ENCODE results near the gene CARTPT. TPM values are rescaled to one million over a fixed set of nuclear protein-coding genes. Genes with fewer than 3 reads are reported as not detected.

CARTPT gene
- total RNA-seq, 2 donors from 2014 or later = not detected

- H3K36me3 Mint-ChIP-seq (ENCODE audit: low read depth) = no peaks in the 10 kb centered on the region
- ATAC-seq (replicated peaks) = no peak
Measured at GRCh38 chr5:71705421-71705820, 13.7 kb upstream of the CARTPT start.

DNA sequence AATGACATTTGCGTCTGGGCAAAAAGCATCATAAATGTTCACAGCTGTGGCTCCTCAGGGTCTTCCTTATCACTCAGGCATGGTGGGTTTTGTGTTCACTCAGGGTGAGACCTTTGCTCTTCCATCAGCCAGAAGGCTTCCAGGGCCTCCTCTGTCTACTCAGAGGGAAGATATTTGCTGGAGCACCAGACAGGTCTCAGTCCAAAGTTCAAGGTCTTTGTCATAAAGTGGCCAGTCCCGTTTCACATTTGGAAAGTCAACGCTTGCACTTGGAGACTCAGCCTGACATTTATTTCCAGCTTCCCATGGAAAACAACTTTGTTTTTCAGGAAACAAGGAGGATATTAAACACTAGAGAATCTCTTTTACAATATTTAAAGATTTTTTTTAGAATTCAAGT, 12.2 kb upstream of the CARTPT start:
- ATAC-seq (replicated peaks) = no peak
- H3K4me1 Mint-ChIP-seq = no peaks in the 10 kb centered on the region
- peaks cover 15% of the 10 kb centered on the region for H3K27me3 Mint-ChIP-seq
- no peaks in the 10 kb centered on the region for H3K36me3 Mint-ChIP-seq (ENCODE audit: low read depth)
- H3K27ac Mint-ChIP-seq = no peak overlapping the region
- no peak overlapping the region for H3K4me3 Mint-ChIP-seq
- no peaks in the 10 kb centered on the region for H3K9me3 Mint-ChIP-seq

More at GRCh38 chr5:71705421-71705820, 13.7 kb upstream of the CARTPT start:
- no peak overlapping the region for H3K27ac Mint-ChIP-seq
- H3K9me3 Mint-ChIP-seq = no peaks in the 10 kb centered on the region
- H3K4me1 Mint-ChIP-seq = no peaks in the 10 kb centered on the region
- H3K4me3 Mint-ChIP-seq = no peak overlapping the region
- H3K27me3 Mint-ChIP-seq = peaks cover 12% of the 10 kb centered on the region

DNA sequence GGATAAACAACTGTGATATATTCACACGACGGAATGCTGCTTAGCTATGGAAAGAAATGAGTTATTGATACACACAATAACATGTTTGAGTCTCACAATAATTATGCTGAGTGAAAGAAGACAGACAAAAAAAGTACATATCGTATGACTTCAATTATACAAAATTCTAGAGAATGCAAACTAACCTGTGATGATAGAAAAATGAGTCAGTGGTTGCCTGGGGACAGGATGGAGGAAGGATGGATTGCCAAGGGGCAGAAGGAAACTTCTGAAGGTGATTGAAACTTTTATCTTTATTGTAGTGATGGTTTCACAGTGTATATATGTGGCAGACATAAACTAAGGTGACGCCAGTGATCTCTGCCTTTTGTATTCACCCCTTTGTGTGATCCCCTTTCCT, 7.5 kb upstream of the CARTPT start:
- Mint-ChIP-seq H3K9me3 (no peaks in the 10 kb centered on the region), H3K27me3 (peaks cover 33% of the 10 kb centered on the region), H3K27ac (no peak overlapping the region), H3K4me3 (no peak overlapping the region), H3K36me3 (ENCODE audit: low read depth) (no peaks in the 10 kb centered on the region), H3K4me1 (no peaks in the 10 kb centered on the region)
- ATAC-seq (replicated peaks) = no peak

- Mint-ChIP-seq H3K27ac (no peak overlapping the region), H3K4me3 (no peak overlapping the region), H3K9me3 (no peaks in the 10 kb centered on the region), H3K4me1 (no peaks in the 10 kb centered on the region), H3K27me3 (peaks cover 58% of the 10 kb centered on the region), H3K36me3 (ENCODE audit: low read depth) (no peaks in the 10 kb centered on the region)
- no peak for ATAC-seq (replicated peaks)
Measured at GRCh38 chr5:71714911-71715310, 4.2 kb upstream of the CARTPT start.

- no peaks in the 10 kb centered on the region for H3K4me1 Mint-ChIP-seq
- peaks cover 26% of the 10 kb centered on the region for H3K27me3 Mint-ChIP-seq
- no peak overlapping the region for H3K4me3 Mint-ChIP-seq
- no peaks in the 10 kb centered on the region for H3K9me3 Mint-ChIP-seq
- ATAC-seq (replicated peaks) = no peak
- H3K36me3 Mint-ChIP-seq (ENCODE audit: low read depth) = no peaks in the 10 kb centered on the region
- H3K27ac Mint-ChIP-seq = no peak overlapping the region
Measured at GRCh38 chr5:71727978-71728377, 8.9 kb downstream of the CARTPT start.

- H3K9me3 Mint-ChIP-seq = no peaks in the 10 kb centered on the region
- H3K27me3 Mint-ChIP-seq = peaks cover 15% of the 10 kb centered on the region
- no peak for ATAC-seq (replicated peaks)
- no peaks in the 10 kb centered on the region for H3K4me1 Mint-ChIP-seq
- H3K36me3 Mint-ChIP-seq (ENCODE audit: low read depth) = no peaks in the 10 kb centered on the region
- H3K27ac Mint-ChIP-seq = no peak overlapping the region
- H3K4me3 Mint-ChIP-seq = no peak overlapping the region
Measured at GRCh38 chr5:71731015-71731414, 11.9 kb downstream of the CARTPT start.

DNA sequence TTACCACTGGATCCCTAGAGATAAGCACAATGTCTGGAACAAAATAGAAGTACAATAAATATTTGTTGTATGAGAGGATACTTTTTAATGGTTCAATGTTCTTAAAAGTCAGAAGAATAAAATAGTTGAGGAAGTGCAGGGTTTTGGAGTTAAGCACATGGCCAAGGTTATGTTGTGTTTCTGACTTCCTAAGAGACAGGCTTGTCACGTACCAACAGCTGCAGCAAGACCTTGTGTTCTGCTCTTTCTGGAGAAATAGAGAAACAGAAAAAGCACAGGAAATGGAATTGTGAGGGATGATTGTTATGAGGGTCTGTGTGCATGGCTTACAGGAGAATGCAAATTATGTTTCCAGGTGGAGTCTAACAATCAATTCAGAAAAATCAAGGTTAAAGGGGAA, 12.9 kb downstream of the CARTPT start:
- H3K27ac Mint-ChIP-seq = no peak overlapping the region
- no peak overlapping the region for H3K4me3 Mint-ChIP-seq
- no peaks in the 10 kb centered on the region for H3K4me1 Mint-ChIP-seq
- no peaks in the 10 kb centered on the region for H3K36me3 Mint-ChIP-seq (ENCODE audit: low read depth)
- no peaks in the 10 kb centered on the region for H3K9me3 Mint-ChIP-seq
- ATAC-seq (replicated peaks) = no peak
- peaks cover 12% of the 10 kb centered on the region for H3K27me3 Mint-ChIP-seq

GRCh38 chr5:71734141-71734540, 15.1 kb downstream of the CARTPT start:
- no peaks in the 10 kb centered on the region for H3K4me1 Mint-ChIP-seq
- no peaks in the 10 kb centered on the region for H3K9me3 Mint-ChIP-seq
- no peak overlapping the region for H3K4me3 Mint-ChIP-seq
- no peak for ATAC-seq (replicated peaks)
- H3K27me3 Mint-ChIP-seq = peaks cover 6% of the 10 kb centered on the region
- no peak overlapping the region for H3K27ac Mint-ChIP-seq
- no peaks in the 10 kb centered on the region for H3K36me3 Mint-ChIP-seq (ENCODE audit: low read depth)

- no peaks in the 10 kb centered on the region for H3K36me3 Mint-ChIP-seq (ENCODE audit: low read depth)
- no peak overlapping the region for H3K4me3 Mint-ChIP-seq
Measured at GRCh38 chr5:71737931-71738539, 19.0 kb downstream of the CARTPT start.

GRCh38 chr5:71738662-71739361, 19.7 kb downstream of the CARTPT start:
- no peak for ATAC-seq (replicated peaks)
- Mint-ChIP-seq H3K4me1 (no peaks in the 10 kb centered on the region), H3K4me3 (no peak overlapping the region)

More at GRCh38 chr5:71737931-71738539, 19.0 kb downstream of the CARTPT start:
- no peak for ATAC-seq (replicated peaks)
- H3K4me1 Mint-ChIP-seq = no peaks in the 10 kb centered on the region
- H3K9me3 Mint-ChIP-seq = no peaks in the 10 kb centered on the region
- H3K27me3 Mint-ChIP-seq = peaks cover 6% of the 10 kb centered on the region
- no peak overlapping the region for H3K27ac Mint-ChIP-seq

GRCh38 chr5:71740015-71740753, 21.1 kb downstream of the CARTPT start:
- Mint-ChIP-seq H3K27ac (no peak overlapping the region), H3K36me3 (ENCODE audit: low read depth) (no peaks in the 10 kb centered on the region), H3K4me3 (no peak overlapping the region), H3K27me3 (peaks cover 10% of the 10 kb centered on the region), H3K9me3 (no peaks in the 10 kb centered on the region), H3K4me1 (no peaks in the 10 kb centered on the region)
- ATAC-seq (replicated peaks) = peak; percentile 59

More at GRCh38 chr5:71738662-71739361, 19.7 kb downstream of the CARTPT start:
- Mint-ChIP-seq H3K27me3 (peaks cover 11% of the 10 kb centered on the region), H3K9me3 (no peaks in the 10 kb centered on the region), H3K36me3 (ENCODE audit: low read depth) (no peaks in the 10 kb centered on the region), H3K27ac (no peak overlapping the region)

DNA sequence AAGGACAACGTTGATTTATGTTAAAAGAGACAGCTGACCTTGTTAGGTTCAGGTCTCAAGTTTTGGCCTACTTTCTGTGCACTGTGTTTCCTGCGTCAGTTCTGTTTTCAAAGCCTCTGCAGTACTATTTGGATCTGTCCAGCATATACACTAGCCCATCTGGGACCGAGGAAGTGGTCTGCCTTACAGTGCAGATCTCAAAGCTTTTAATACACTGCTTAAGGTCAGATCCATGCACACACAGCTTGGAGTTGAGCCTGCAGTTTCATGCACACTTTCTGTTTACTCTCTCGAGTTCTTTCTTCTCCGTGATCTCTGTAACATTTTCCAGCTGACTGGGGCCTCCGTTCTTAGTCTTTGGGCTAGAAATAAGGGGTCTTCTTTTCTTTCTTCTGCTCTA, 24.1 kb downstream of the CARTPT start:
- H3K4me1 Mint-ChIP-seq = no peaks in the 10 kb centered on the region
- peaks cover 18% of the 10 kb centered on the region for H3K27me3 Mint-ChIP-seq
- H3K27ac Mint-ChIP-seq = no peak overlapping the region
- ATAC-seq (replicated peaks) = no peak
- H3K9me3 Mint-ChIP-seq = no peaks in the 10 kb centered on the region
- no peak overlapping the region for H3K4me3 Mint-ChIP-seq
- no peaks in the 10 kb centered on the region for H3K36me3 Mint-ChIP-seq (ENCODE audit: low read depth)

DNA sequence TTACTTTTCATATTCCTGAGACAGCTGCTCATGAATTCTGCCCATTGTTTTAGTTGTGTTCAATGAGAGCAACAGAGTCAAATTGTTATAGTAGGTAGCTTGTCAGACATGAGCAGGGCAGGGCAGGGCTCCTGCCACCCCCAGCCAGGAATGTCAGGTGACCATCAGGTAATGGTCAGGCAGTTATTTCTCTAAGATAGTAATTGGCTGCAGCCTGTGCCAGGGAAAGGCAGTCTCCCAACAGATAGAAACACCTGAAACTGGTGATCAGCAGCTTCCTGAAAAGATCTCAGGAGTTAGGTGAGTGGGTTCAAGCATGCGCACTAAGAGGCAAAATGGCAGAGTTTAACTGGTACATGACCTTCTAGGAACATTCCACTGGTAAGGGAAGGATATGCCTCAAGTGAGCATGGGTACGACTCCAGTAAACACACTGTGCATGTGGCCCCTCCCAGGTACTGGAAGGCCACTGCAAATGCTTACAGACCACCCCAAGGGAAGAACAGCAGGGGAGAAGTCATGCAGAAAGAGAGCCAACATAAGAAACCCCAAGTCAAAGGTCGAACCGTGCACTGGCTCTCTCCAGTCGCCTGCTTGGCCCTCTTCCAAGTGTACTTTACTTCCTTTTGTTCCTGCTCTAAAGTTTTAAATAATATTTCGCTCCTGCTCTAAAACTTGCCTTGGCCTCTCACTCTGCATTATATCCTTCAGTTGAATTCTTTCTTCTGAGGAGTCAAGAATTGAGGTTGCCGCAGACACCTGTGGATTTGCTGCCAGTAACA, 25.1 kb downstream of the CARTPT start:
- Mint-ChIP-seq H3K36me3 (ENCODE audit: low read depth) (no peaks in the 10 kb centered on the region), H3K27ac (no peak overlapping the region), H3K9me3 (no peaks in the 10 kb centered on the region), H3K4me1 (no peaks in the 10 kb centered on the region), H3K27me3 (peaks cover 18% of the 10 kb centered on the region), H3K4me3 (no peak overlapping the region)
- ATAC-seq (replicated peaks) = no peak

DNA sequence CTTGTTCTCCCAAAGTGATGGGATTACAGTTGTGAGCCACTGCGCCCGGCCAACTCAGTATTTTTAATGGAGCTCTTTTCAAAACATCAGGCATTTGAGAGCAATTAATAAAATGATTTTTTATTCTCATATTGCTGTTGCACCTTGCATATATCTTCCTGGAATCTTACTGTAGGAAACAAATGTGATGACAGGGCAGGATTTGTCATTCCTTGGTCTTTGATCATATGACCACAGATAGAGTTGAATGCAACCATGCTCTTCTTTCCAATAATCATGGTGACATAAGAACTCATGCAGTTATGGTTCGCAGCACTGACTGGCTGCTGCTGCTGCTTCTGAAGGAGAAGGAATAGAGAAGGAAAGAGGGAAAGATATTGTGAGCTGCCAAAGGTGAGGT, 28.1 kb downstream of the CARTPT start:
- Mint-ChIP-seq H3K4me3 (no peak overlapping the region), H3K27me3 (peaks cover 14% of the 10 kb centered on the region), H3K4me1 (no peaks in the 10 kb centered on the region), H3K36me3 (ENCODE audit: low read depth) (no peaks in the 10 kb centered on the region), H3K9me3 (no peaks in the 10 kb centered on the region), H3K27ac (no peak overlapping the region)
- no peak for ATAC-seq (replicated peaks)
